NCI-H69 (cell line): ENCODE results near the gene CTRB2.

Experiments
- DNase-seq: peaks from one replicate; lab custom pipeline; 2025; lab: John Stamatoyannopoulos, UW

CTRB2 gene

GRCh38 chr16:75175074-75175473 is 31.9 kb downstream of the CTRB2 start:
- DNase-seq: no peak

- DNase-seq: no peak
These were observed 34.4 kb downstream of the CTRB2 start for GRCh38 chr16:75172578-75172977.

GRCh38 chr16:75169899-75170405 is 37.0 kb downstream of the CTRB2 start:
- no peak for DNase-seq

- DNase-seq: no peak
These were observed 46.6 kb downstream of the CTRB2 start for GRCh38 chr16:75160386-75160785.
